HG02970 (cell line): ENCODE measurements around the gene XG.
"Not testable (repeated sequence)": the region's sequence is repeated elsewhere in the genome, so short reads cannot be mapped to it uniquely, and the experiment has no call there.

Source experiments
- ATAC-seq: cut with Tn5 transposase; IDR thresholded peaks from one replicate; pipeline ENCODE4 v1.9.1; 2021; ENCODE audit warnings: mild to moderate bottlenecking, moderate library complexity, moderate number of reproducible peaks; ENCODE audit not compliant: unreplicated experiment, low FRiP score

Gene XG

GRCh38 chrX:2751874-2752300 lies at the start of gene XG:
XG (plus strand) TSS chrX:2752040; CDS start chrX:2752275, 235 bp downstream.
- ATAC-seq: not testable (repeated sequence)

GRCh38 chrX:2703991-2704369 lies 47.9 kb upstream of the XG start:
- ATAC-seq: no peak

- no peak for ATAC-seq
These were observed 46.6 kb upstream of the XG start for GRCh38 chrX:2705046-2705832.

GRCh38 chrX:2707334-2707760 lies 44.5 kb upstream of the XG start:
- ATAC-seq: peak; percentile 87

- no peak for ATAC-seq
These were observed 43.8 kb upstream of the XG start for GRCh38 chrX:2708021-2708420.

- ATAC-seq: no peak
These were observed 43.1 kb upstream of the XG start for GRCh38 chrX:2708592-2709188.

- ATAC-seq: no peak
These were observed 42.3 kb upstream of the XG start for GRCh38 chrX:2709556-2709955.

- no peak for ATAC-seq
These were observed 41.6 kb upstream of the XG start for GRCh38 chrX:2710041-2710840.

- ATAC-seq: no peak
These were observed 40.4 kb upstream of the XG start for GRCh38 chrX:2711441-2711840.

GRCh38 chrX:2712428-2712827 lies 39.4 kb upstream of the XG start:
- no peak for ATAC-seq

- ATAC-seq: no peak
These were observed 38.7 kb upstream of the XG start for GRCh38 chrX:2712890-2713840.

- no peak for ATAC-seq
These were observed 37.3 kb upstream of the XG start for GRCh38 chrX:2714551-2714950.

- no peak for ATAC-seq
These were observed 36.7 kb upstream of the XG start for GRCh38 chrX:2715066-2715600.

- no peak for ATAC-seq
These were observed 34.5 kb upstream of the XG start for GRCh38 chrX:2717312-2717711.

- no peak for ATAC-seq
These were observed 33.0 kb upstream of the XG start for GRCh38 chrX:2718821-2719220.

GRCh38 chrX:2719774-2720447 lies 31.9 kb upstream of the XG start:
- no peak for ATAC-seq

GRCh38 chrX:2723286-2723879 lies 28.5 kb upstream of the XG start:
- ATAC-seq: no peak

- not testable (repeated sequence) for ATAC-seq
These were observed 24.6 kb upstream of the XG start for GRCh38 chrX:2727264-2727663.

- ATAC-seq: no peak
These were observed 19.8 kb upstream of the XG start for GRCh38 chrX:2732076-2732475.
